ENCODE results near the gene TNRC18.

TNRC18 gene

DNA sequence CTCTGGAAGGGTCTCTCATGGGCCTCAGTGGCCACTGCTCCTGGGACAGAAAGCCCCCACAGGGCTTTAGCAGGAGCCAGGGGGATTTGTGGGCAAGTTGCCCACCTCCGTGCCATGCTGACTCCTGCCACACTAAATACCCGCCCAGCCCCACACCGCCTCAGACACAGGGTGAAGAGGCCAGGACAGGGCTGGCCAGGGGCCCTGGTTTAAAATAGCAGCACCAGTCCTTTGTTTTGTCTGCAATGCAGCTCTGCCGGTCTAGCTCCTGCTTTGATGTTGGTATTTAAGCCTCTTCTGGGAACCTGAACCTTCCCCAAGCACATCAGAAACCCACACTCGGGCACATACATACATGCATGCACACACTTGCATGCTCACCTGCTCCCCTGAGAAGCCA lies 14.4 kb upstream of the TNRC18 start:
- TF ChIP-seq EZH2 (IDR thresholded peaks at IDR 0.05; ENCODE audit: borderline replicate concordance, low read length): no peak
- TF ChIP-seq, protein P1, sequence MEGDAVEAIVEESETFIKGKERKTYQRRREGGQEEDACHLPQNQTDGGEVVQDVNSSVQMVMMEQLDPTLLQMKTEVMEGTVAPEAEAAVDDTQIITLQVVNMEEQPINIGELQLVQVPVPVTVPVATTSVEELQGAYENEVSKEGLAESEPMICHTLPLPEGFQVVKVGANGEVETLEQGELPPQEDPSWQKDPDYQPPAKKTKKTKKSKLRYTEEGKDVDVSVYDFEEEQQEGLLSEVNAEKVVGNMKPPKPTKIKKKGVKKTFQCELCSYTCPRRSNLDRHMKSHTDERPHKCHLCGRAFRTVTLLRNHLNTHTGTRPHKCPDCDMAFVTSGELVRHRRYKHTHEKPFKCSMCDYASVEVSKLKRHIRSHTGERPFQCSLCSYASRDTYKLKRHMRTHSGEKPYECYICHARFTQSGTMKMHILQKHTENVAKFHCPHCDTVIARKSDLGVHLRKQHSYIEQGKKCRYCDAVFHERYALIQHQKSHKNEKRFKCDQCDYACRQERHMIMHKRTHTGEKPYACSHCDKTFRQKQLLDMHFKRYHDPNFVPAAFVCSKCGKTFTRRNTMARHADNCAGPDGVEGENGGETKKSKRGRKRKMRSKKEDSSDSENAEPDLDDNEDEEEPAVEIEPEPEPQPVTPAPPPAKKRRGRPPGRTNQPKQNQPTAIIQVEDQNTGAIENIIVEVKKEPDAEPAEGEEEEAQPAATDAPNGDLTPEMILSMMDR (IDR thresholded peaks at IDR 0.05; ENCODE audit: low read length): no peak
- H3K27me3 ChIP-seq (ENCODE audit: insufficient read depth, low read length): peaks cover 25% of the 10 kb centered on the region; the same call in 1 of the 2 replicates
- no peaks in the 10 kb centered on the region for H3K9me3 ChIP-seq (ENCODE audit: low read length)
- no peak overlapping the region for H3K4me2 ChIP-seq (ENCODE audit: low read length)
- H3K9ac ChIP-seq (ENCODE audit: low read length): no peak overlapping the region
- H3K27ac ChIP-seq (ENCODE audit: low read depth, low read length, poor library complexity, severe bottlenecking): no peak overlapping the region
- H3K9me2 ChIP-seq (ENCODE audit: low read depth, low read length): no peaks in the 10 kb centered on the region
- H3K79me2 ChIP-seq (ENCODE audit: insufficient read depth, low read length): no peaks in the 10 kb centered on the region
- H4K20me1 ChIP-seq (ENCODE audit: insufficient read depth, low read length): no peaks in the 10 kb centered on the region
- H3K4me3 ChIP-seq (ENCODE audit: low read depth, low read length, poor library complexity, severe bottlenecking): no peak overlapping the region
- H3K4me1 ChIP-seq (ENCODE audit: insufficient read depth, low read length, severe bottlenecking): no peaks in the 10 kb centered on the region
- H3F3A ChIP-seq (ENCODE audit: insufficient read depth, low read length): no peaks in the 10 kb centered on the region
- no peaks in the 10 kb centered on the region; the same call in 1 of the 2 replicates for H3K36me3 ChIP-seq (ENCODE audit: insufficient read depth, low read length)
- H2AFZ ChIP-seq (ENCODE audit: low read length): no peak overlapping the region

DNA sequence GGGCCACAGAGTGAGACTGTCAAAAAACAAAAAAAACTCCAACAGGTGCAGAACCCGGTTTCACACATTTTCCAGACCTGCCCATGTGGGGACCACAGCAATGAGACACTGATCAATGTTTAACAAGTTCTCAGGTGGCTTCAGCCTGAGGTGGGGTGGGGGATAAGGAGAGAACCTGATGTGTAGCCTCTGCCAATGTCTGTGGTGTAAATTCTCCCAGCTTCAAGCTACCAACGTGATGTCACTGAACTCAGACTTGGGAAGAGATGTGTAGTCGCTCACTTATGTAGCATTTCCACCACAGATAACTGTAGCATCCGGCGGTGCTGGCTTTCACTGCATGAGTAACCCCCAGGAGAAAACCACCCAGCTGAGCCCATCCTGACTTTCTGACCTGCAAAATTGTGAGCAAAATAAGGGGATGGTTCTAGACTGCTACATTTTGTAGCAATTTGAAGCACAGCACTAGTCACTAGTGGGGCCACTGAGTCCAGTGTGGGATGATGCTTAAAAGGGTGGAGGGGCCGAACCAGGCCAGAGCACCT lies 13.8 kb upstream of the TNRC18 start:
- Histone ChIP-seq H3K9me2 (ENCODE audit: low read depth, low read length) (no peaks in the 10 kb centered on the region), H3K4me3 (ENCODE audit: low read depth, low read length, poor library complexity, severe bottlenecking) (no peak overlapping the region), H3K27ac (ENCODE audit: low read depth, low read length, poor library complexity, severe bottlenecking) (no peak overlapping the region), H3K4me2 (ENCODE audit: low read length) (no peak overlapping the region), H3K4me1 (ENCODE audit: insufficient read depth, low read length, severe bottlenecking) (no peaks in the 10 kb centered on the region), H3K27me3 (ENCODE audit: insufficient read depth, low read length) (peaks cover 28% of the 10 kb centered on the region; the same call in 1 of the 2 replicates), H4K20me1 (ENCODE audit: insufficient read depth, low read length) (no peaks in the 10 kb centered on the region), H2AFZ (ENCODE audit: low read length) (no peak overlapping the region), H3K9ac (ENCODE audit: low read length) (no peak overlapping the region), H3K79me2 (ENCODE audit: insufficient read depth, low read length) (no peaks in the 10 kb centered on the region), H3K9me3 (ENCODE audit: low read length) (no peaks in the 10 kb centered on the region), H3K36me3 (ENCODE audit: insufficient read depth, low read length) (no peaks in the 10 kb centered on the region; the same call in 1 of the 2 replicates), H3F3A (ENCODE audit: insufficient read depth, low read length) (no peaks in the 10 kb centered on the region)
- TF ChIP-seq, protein P1 (IDR thresholded peaks at IDR 0.05; ENCODE audit: low read length): no peak
- no peak for TF ChIP-seq EZH2 (IDR thresholded peaks at IDR 0.05; ENCODE audit: borderline replicate concordance, low read length)

DNA sequence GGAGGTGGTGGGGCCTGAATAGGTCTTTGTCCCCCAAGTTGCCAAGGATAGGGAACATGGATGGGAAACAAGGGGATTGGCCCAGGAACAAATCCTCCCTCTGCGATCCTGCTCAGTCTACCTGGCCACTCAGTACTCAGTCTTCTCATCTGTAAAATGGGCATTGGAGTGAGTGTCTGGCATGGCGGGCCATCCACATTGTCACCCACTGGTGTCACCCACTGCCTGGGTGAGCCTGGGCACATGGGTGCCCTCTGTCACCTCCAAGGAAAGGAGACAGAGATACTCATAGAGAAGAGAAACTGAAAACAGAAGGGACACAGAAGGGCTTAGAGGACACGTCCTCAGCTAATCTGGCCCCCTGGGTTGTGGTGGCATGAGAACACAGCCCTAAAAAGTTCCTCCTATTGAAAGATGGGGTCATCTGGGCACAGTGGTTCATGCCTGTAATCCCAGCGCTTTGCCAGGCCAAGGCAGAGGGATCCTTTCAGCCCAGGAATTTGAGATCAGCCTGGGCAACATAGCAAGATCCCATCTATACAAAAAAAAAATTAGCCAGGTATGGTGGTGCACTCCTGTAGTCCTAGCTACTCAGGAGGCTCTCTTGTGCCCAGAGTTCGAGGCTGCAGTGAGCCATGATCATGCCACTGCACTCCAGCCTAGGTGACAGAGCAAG lies 12.5 kb upstream of the TNRC18 start:
- no peak overlapping the region for H3K27ac ChIP-seq (ENCODE audit: low read depth, low read length, poor library complexity, severe bottlenecking)
- H3F3A ChIP-seq (ENCODE audit: insufficient read depth, low read length): no peaks in the 10 kb centered on the region
- H3K4me3 ChIP-seq (ENCODE audit: low read depth, low read length, poor library complexity, severe bottlenecking): no peak overlapping the region
- no peaks in the 10 kb centered on the region; the same call in 1 of the 2 replicates for H3K36me3 ChIP-seq (ENCODE audit: insufficient read depth, low read length)
- no peaks in the 10 kb centered on the region for H3K9me2 ChIP-seq (ENCODE audit: low read depth, low read length)
- peaks cover 22% of the 10 kb centered on the region; the same call in 1 of the 2 replicates for H3K27me3 ChIP-seq (ENCODE audit: insufficient read depth, low read length)
- TF ChIP-seq EZH2 (IDR thresholded peaks at IDR 0.05; ENCODE audit: borderline replicate concordance, low read length): no peak
- TF ChIP-seq, protein P1 (IDR thresholded peaks at IDR 0.05; ENCODE audit: low read length): no peak
- H3K9me3 ChIP-seq (ENCODE audit: low read length): no peaks in the 10 kb centered on the region
- H3K4me2 ChIP-seq (ENCODE audit: low read length): no peak overlapping the region
- no peak overlapping the region for H3K9ac ChIP-seq (ENCODE audit: low read length)
- H4K20me1 ChIP-seq (ENCODE audit: insufficient read depth, low read length): no peaks in the 10 kb centered on the region
- H2AFZ ChIP-seq (ENCODE audit: low read length): no peak overlapping the region
- H3K79me2 ChIP-seq (ENCODE audit: insufficient read depth, low read length): no peaks in the 10 kb centered on the region
- H3K4me1 ChIP-seq (ENCODE audit: insufficient read depth, low read length, severe bottlenecking): no peaks in the 10 kb centered on the region
